Measurements from ENCODE around the gene MMP15.
A peak's percentile ranks its signal among the peaks of the same experiment; 100 is the strongest.

DNA sequence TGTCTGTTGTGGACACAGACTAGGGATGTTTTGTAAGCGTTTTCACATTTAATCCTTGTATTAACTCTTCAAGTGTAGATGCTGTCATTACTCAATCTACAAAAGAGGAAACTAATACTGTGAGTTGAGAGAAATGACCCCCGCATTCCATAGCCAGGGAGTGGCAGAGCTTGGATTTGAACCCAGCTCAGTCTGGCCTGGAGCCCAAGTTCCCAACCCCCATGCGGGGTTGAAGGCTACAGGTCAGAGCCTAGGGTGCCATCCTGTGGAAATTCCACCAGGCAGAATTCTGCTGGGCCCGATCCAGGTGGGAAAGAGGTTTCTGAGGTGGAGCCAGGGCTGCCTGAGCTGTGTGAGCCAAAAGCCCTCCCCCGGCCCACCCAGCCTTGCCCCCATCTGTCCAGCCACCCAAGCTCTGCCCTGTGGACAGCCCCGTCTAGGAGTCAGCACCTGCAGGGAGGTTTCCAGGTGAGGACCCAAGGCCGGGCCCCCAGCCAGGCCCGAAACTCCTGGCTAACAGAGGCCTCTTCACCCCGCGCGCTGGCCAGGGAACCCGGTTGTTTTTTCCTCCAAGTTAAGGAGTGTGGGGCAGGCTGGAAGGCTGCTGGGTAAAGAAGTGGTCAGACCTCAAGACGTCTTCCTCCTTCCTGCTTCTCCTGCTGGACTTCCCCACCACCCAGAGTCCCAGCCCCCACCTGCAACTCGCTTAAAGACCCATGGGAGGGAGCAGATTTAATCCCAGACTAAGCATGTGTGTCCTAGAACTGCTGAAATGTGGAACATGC is 5.7 kb downstream of the MMP15 start:
- TF ChIP-seq CTCF (IDR thresholded peaks at IDR 0.05) (peak in 1 of 6 experiments; percentile 20), POLR2A (IDR thresholded peaks at IDR 0.05) (peak in 1 of 2 donors; percentile 23)
